K562 (cell line): ENCODE data around the gene ALPK1. TPM values are rescaled to one million over a fixed set of nuclear protein-coding genes. Genes with fewer than 3 reads are reported as not detected.

Experiments
- ATAC-seq: fragments of 200-7000 bp; cut with Tn5 transposase; 3 replicates; pipeline ENCODE4 v1.9.1; 2020; ENCODE audit warnings: moderate library complexity
- BruUV-seq: library from RNA; stranded (reverse); fragments of 400-500 nt; replicated peaks from 2 replicates; lab custom pipeline; 2021; lab: Mats Ljungman, UMichigan
- CTCF ChIA-PET: fragments of 300-600 bp; formaldehyde crosslinking; extraction: SDS; loops from one replicate; lab custom pipeline; 2021; ENCODE audit warnings: low intra/inter-chr PET ratio; lab: Yijun Ruan, JAX
- POLR2A ChIA-PET: fragments of 300-600, 350-650 bp; sonication (Branson Sonifier 250); formaldehyde crosslinking; extraction: SDS; loops from one replicate; lab custom pipeline; 2021; ENCODE audit warnings: antibody characterized with exemption, inconsistent platforms; lab: Yijun Ruan, JAX
- DNase-seq, 4 experiments: peaks; one replicate each; pipeline versions ENCODE4 v3.0.0 to v3.0.0-alpha.2; 2011 to 2018; ENCODE audit warnings: low spot score in 3 of 4, mixed read lengths in 3 of 4; ENCODE audit errors: extremely low read depth in 1 of 4
- FAIRE-seq: peaks from 2 replicates; lab custom pipeline; 2011; peaks lifted over from hg19 to GRCh38; lab: Jason Lieb, UNC
- H2AFZ ChIP-seq: 2 replicates; pipeline ENCODE4 v1.6.0; 2011; ENCODE audit warnings: low read depth, low read length, control low read depth, inconsistent platforms
- H3K27ac ChIP-seq: fragments of 200-600 bp; 3 replicates; pipeline ENCODE4 v1.8.0; 2011; ENCODE audit warnings: low read depth, mild to moderate bottlenecking, control low read depth, inconsistent platforms, low read length, moderate library complexity, mixed read lengths; ENCODE audit errors: extremely low read depth
- H3K27me3 ChIP-seq, 2 experiments: fragments of 300-600 bp in 1 of 2; 2 replicates in 1 of 2; 3 replicates in 1 of 2; pipeline versions ENCODE4 v1.6.0 to v1.8.0; 2011; ENCODE audit warnings: inconsistent platforms in 2 of 2, low read length in 2 of 2, mild to moderate bottlenecking in 1 of 2, mixed read lengths in 1 of 2, moderate library complexity in 1 of 2; ENCODE audit not compliant: control insufficient read depth in 2 of 2, insufficient read depth in 2 of 2
- H3K36me3 ChIP-seq: fragments of 300-600 bp; 3 replicates; pipeline ENCODE4 v1.8.0; 2011; ENCODE audit warnings: mild to moderate bottlenecking, low read length, inconsistent platforms; ENCODE audit not compliant: control insufficient read depth, insufficient read depth
- H3K4me1 ChIP-seq, 2 experiments: fragments of 200-600 bp in 1 of 2; replicated peaks in 1 of 2; 2 replicates in 1 of 2; 3 replicates in 1 of 2; pipeline versions ENCODE4 v1.5.1 to v1.8.0; 2011; ENCODE audit warnings: inconsistent platforms in 2 of 2, low read length in 2 of 2, mild to moderate bottlenecking in 1 of 2, mixed read lengths in 1 of 2, moderate library complexity in 1 of 2; ENCODE audit not compliant: control insufficient read depth in 2 of 2, insufficient read depth in 2 of 2
- H3K4me2 ChIP-seq: 2 replicates; pipeline ENCODE4 v1.6.1; 2011; ENCODE audit warnings: low read length, control low read depth, inconsistent platforms, mixed read lengths; ENCODE audit not compliant: insufficient read depth
- H3K4me3 ChIP-seq: fragments of 200-600 bp; sonication (generic), shearing (Covaris generic); 2 replicates; pipeline ENCODE4 v1.5.1; 2016; ENCODE audit warnings: control low read depth, inconsistent platforms
- H3K79me2 ChIP-seq: fragments of 200-600 bp; 3 replicates; pipeline ENCODE4 v1.8.0; 2011; ENCODE audit warnings: low read length, inconsistent platforms; ENCODE audit not compliant: control insufficient read depth, insufficient read depth
- H3K9ac ChIP-seq, 2 experiments: 2 replicates each; pipeline versions ENCODE4 v1.6.0 to v1.6.1; 2011; ENCODE audit warnings: low read depth in 2 of 2, low read length in 2 of 2, control low read depth in 1 of 2, inconsistent platforms in 1 of 2, mild to moderate bottlenecking in 1 of 2, mixed read lengths in 1 of 2; ENCODE audit not compliant: insufficient read depth in 1 of 2
- H3K9me1 ChIP-seq: one replicate; pipeline ENCODE4 v1.6.0; 2011; ENCODE audit warnings: inconsistent platforms, mild to moderate bottlenecking, low read length, moderate library complexity; ENCODE audit not compliant: control insufficient read depth, insufficient read depth
- H3K9me3 ChIP-seq: replicated peaks from 2 replicates; pipeline ENCODE4 v1.5.1; 2011; ENCODE audit warnings: low read depth, low read length, inconsistent platforms; ENCODE audit not compliant: control insufficient read depth, insufficient read depth
- H4K20me1 ChIP-seq: replicated peaks from 2 replicates; pipeline ENCODE4 v1.6.1; 2011; ENCODE audit warnings: low read length, inconsistent platforms, mixed read lengths; ENCODE audit not compliant: control insufficient read depth, insufficient read depth
- BRF2 ChIP-seq: IDR thresholded peaks from 3 replicates; pipeline ENCODE4 v1.6.1; 2011; ENCODE audit warnings: borderline replicate concordance, mild to moderate bottlenecking; ENCODE audit not compliant: insufficient read length, insufficient read depth
- FOXA1 ChIP-seq: fragments of 450-650 bp; IDR thresholded peaks from 2 replicates; pipeline ENCODE4 v1.6.1; 2016; ENCODE audit warnings: mild to moderate bottlenecking, borderline replicate concordance
- LEF1 ChIP-seq: fragments of 450-650 bp; IDR thresholded peaks from 2 replicates; pipeline ENCODE4 v1.6.1; 2016; ENCODE audit warnings: mild to moderate bottlenecking
- MCM2 ChIP-seq: fragments of 450-650 bp; IDR thresholded peaks from 2 replicates; pipeline ENCODE4 v1.6.1; 2017; ENCODE audit warnings: low read depth, mild to moderate bottlenecking
- ZBTB2 ChIP-seq: fragments of 450-650 bp; IDR thresholded peaks from 2 replicates; pipeline ENCODE4 v1.6.1; 2016; ENCODE audit warnings: antibody characterized with exemption
- ZFP91 ChIP-seq: sonication (generic); formaldehyde crosslinking; IDR thresholded peaks from 2 replicates; pipeline ENCODE4 v1.8.0; 2022; ENCODE audit warnings: mild to moderate bottlenecking, missing genetic modification reagents
- ZNF165 ChIP-seq: fragments of 250-450 bp; sonication (Bioruptor Pico); IDR thresholded peaks from 2 replicates; pipeline ENCODE4 v1.4.0; 2020; ENCODE audit warnings: borderline replicate concordance
- WGBS: fragments of 100-300 bp; shearing (Covaris generic); methylation state at CpG from one replicate; pipeline ENCODE4 v1.1.6; 2016; ENCODE audit warnings: low coverage, mixed read lengths; ENCODE audit not compliant: insufficient coverage; ENCODE audit errors: missing lambda C conversion rate; 5-methylcytosine and 5-hydroxymethylcytosine counted together
- in situ Hi-C: fragments of 300-500 bp; cut with MboI; formaldehyde crosslinking; loops from 4 replicates; pipeline ENCODE4 v1.15.0; 2018; ENCODE audit warnings: inconsistent platforms, mixed read lengths
- intact Hi-C: fragments of 100-400 bp; cut with micrococcal nuclease; formaldehyde crosslinking; loops from 2 replicates; pipeline ENCODE4 v1.14.2; 2022
- polyA plus RNA-seq, 8 experiments: library from polyadenylated mRNA; depleted of rRNA in 4 of 8; stranded (reverse) in 5 of 8; unstranded in 3 of 8; fragments of >200 nt; fragmentation: Nextera tagmentation in 2 of 8; fragmentation: Illumina TruSeq in 1 of 8; extraction: Ambion mirVana in 2 of 8; extraction: Trizol in 1 of 8; gene quantifications; 2 replicates each; pipeline versions ENCODE4 v1.2.1 to v1.2.3, GENCODE V29; 2011 to 2014; ENCODE audit warnings: inconsistent platforms in 1 of 8, missing spikeins in 1 of 8
- total RNA-seq, 7 experiments: library from RNA; depleted of rRNA in 6 of 7; stranded (reverse); fragments of >200 nt in 6 of 7; fragmentation: Illumina TruSeq in 2 of 7; extraction: Trizol in 2 of 7; gene quantifications; 2 replicates each; pipeline versions ENCODE4 v1.2.1 to v1.2.3, GENCODE V29; 2011 to 2021; ENCODE audit warnings: low replicate concordance in 1 of 7
- TF ChIP-seq, protein P1 (sequence below): fragments of 250-450 bp; sonication (Bioruptor Pico); IDR thresholded peaks from 2 replicates; pipeline ENCODE4 v1.4.0; 2020

The ALPK1 gene
- total and polyA plus RNA-seq, 9 of the 15 experiments (the other 6 are each of a cell fraction or from before 2014, with no cell fraction given): 2.3 to 6.9 (median 4.6) TPM

DNA sequence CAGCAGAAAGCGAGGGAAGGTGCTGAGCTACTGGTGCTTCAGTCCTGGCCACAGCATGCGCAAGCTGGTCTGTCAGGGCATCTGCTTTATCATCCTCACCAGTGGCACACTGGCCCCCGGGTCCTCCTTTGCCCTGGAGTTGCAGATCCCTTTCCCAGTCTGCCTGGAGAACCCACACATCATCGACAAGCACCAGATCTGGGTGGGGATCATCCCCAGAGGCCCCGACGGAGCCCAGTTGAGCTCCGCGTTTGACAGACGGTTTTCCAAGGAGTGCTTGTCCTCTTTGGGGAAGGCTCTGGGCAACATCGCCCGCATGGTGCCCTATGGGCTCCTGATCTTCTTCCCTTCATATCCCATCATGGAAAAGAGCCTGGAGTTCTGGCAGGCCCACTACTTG is 60.3 kb downstream of the ALPK1 start:
- no peak for FAIRE-seq
- no peaks in the 10 kb centered on the region for H4K20me1 ChIP-seq
- ChIA-PET POLR2A (no interaction called here), CTCF (no interaction called here)
- H3K79me2 ChIP-seq: no peaks in the 10 kb centered on the region
- H3K4me3 ChIP-seq: no peak overlapping the region
- H3K9me1 ChIP-seq: no peaks in the 10 kb centered on the region
- in situ Hi-C loops (no loop called here), intact Hi-C loops (no loop called here)
- BruUV-seq: no TSS peak
- H3K27ac ChIP-seq: no peak overlapping the region
- H3K27me3 ChIP-seq: peaks cover 7 to 48% of the 10 kb centered on the region in 2 experiments; a peak in 4 of 5 replicates
- no peak overlapping the region for H3K9ac ChIP-seq
- no peaks in the 10 kb centered on the region for H3K4me1 ChIP-seq
- no peaks in the 10 kb centered on the region for H3K36me3 ChIP-seq
- no peak for ATAC-seq
- no peaks in the 10 kb centered on the region for H3K9me3 ChIP-seq
- WGBS: 9% methylated on average over 11 of the region's 11 CpGs
- no peak for DNase-seq
- no peak overlapping the region for H3K4me2 ChIP-seq
- no peak overlapping the region for H2AFZ ChIP-seq
- TF ChIP-seq BRF2 (no peak), ZFP91 (CRISPR knock-in tag) (no peak), ZBTB2 (no peak), FOXA1 (no peak), ZNF165 (CRISPR knock-in tag) (no peak), LEF1 (no peak), MCM2 (no peak)
- TF ChIP-seq, protein P1, sequence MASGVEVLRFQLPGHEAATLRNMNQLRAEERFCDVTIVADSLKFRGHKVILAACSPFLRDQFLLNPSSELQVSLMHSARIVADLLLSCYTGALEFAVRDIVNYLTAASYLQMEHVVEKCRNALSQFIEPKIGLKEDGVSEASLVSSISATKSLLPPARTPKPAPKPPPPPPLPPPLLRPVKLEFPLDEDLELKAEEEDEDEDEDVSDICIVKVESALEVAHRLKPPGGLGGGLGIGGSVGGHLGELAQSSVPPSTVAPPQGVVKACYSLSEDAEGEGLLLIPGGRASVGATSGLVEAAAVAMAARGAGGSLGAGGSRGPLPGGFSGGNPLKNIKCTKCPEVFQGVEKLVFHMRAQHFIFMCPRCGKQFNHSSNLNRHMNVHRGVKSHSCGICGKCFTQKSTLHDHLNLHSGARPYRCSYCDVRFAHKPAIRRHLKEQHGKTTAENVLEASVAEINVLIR (CRISPR knock-in tag): no peak
- TF ChIP-seq, all 486 proteins: peak for 0
